DND-41 (cell line): Measurements from ENCODE around the gene FAXDC2.

Experiments used
- EZH2 ChIP-seq: IDR thresholded peaks from 3 replicates; pipeline ENCODE4 v1.6.1; 2012; ENCODE audit warnings: borderline replicate concordance, low read depth, mild to moderate bottlenecking, moderate library complexity, low read length, inconsistent platforms; ENCODE audit not compliant: severe bottlenecking
- TF ChIP-seq, protein P1 (sequence below): IDR thresholded peaks from 2 replicates; pipeline ENCODE4 v1.5.1; 2012; ENCODE audit warnings: borderline replicate concordance, low read length, moderate library complexity, mild to moderate bottlenecking; ENCODE audit not compliant: poor library complexity, severe bottlenecking; ENCODE audit errors: extremely low read depth

GRCh38 chr5:154885439-154885838 is 35.0 kb upstream of the FAXDC2 start:
- TF ChIP-seq, protein P1, sequence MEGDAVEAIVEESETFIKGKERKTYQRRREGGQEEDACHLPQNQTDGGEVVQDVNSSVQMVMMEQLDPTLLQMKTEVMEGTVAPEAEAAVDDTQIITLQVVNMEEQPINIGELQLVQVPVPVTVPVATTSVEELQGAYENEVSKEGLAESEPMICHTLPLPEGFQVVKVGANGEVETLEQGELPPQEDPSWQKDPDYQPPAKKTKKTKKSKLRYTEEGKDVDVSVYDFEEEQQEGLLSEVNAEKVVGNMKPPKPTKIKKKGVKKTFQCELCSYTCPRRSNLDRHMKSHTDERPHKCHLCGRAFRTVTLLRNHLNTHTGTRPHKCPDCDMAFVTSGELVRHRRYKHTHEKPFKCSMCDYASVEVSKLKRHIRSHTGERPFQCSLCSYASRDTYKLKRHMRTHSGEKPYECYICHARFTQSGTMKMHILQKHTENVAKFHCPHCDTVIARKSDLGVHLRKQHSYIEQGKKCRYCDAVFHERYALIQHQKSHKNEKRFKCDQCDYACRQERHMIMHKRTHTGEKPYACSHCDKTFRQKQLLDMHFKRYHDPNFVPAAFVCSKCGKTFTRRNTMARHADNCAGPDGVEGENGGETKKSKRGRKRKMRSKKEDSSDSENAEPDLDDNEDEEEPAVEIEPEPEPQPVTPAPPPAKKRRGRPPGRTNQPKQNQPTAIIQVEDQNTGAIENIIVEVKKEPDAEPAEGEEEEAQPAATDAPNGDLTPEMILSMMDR: no peak
- no peak for TF ChIP-seq EZH2
